Neuronal stem cell (in vitro differentiated cells): Measurements from ENCODE around the gene C11orf24.
A peak's percentile ranks its signal among the peaks of the same experiment; 100 is the strongest.

Source experiments
- DNase-seq: peaks from one replicate; pipeline ENCODE4 v3.0.0-alpha.2; 2013; ENCODE audit warnings: low spot score
- H2AFZ ChIP-seq: one replicate; pipeline ENCODE4 v1.6.1; 2013; ENCODE audit warnings: mild to moderate bottlenecking, low read length, inconsistent platforms
- H2AK5ac ChIP-seq: 2 replicates; pipeline ENCODE4 v1.6.1; 2013; ENCODE audit warnings: low read depth, mild to moderate bottlenecking, inconsistent platforms, low read length, moderate library complexity, mixed read lengths
- H2BK120ac ChIP-seq: 2 replicates; pipeline ENCODE4 v1.6.1; 2013; ENCODE audit warnings: low read depth, mild to moderate bottlenecking, inconsistent platforms, low read length, moderate library complexity, mixed read lengths
- H2BK12ac ChIP-seq: one replicate; pipeline ENCODE4 v1.6.1; 2013; ENCODE audit warnings: low read length, inconsistent platforms
- H2BK15ac ChIP-seq: 2 replicates; pipeline ENCODE4 v1.6.1; 2013; ENCODE audit warnings: mild to moderate bottlenecking, low read length, inconsistent platforms, mixed read lengths
- H2BK5ac ChIP-seq: one replicate; pipeline ENCODE4 v1.6.1; 2013; ENCODE audit warnings: inconsistent platforms, mild to moderate bottlenecking, low read length, moderate library complexity
- H3K14ac ChIP-seq: one replicate; pipeline ENCODE4 v1.6.1; 2013; ENCODE audit warnings: low read length, inconsistent platforms
- H3K18ac ChIP-seq: 2 replicates; pipeline ENCODE4 v1.6.1; 2013; ENCODE audit warnings: low read length, inconsistent platforms
- H3K23ac ChIP-seq: 2 replicates; pipeline ENCODE4 v1.6.1; 2013; ENCODE audit warnings: low read depth, mild to moderate bottlenecking, mixed read lengths, low read length, inconsistent platforms; ENCODE audit not compliant: poor library complexity
- H3K27ac ChIP-seq: replicated peaks from 3 replicates; pipeline ENCODE4 v1.5.1; 2013; ENCODE audit warnings: low read length, inconsistent platforms
- H3K27me3 ChIP-seq, 3 experiments: 2 replicates each; pipeline ENCODE4 v1.6.1; 2013; ENCODE audit warnings: low read length in 3 of 3, mild to moderate bottlenecking in 2 of 3, inconsistent platforms in 1 of 3, low read depth in 1 of 3, mixed read lengths in 1 of 3, moderate library complexity in 1 of 3; ENCODE audit not compliant: control insufficient read depth in 3 of 3, insufficient read depth in 3 of 3
- H3K36me3 ChIP-seq, 2 donors: replicated peaks in 1 of 2; 2 replicates each; pipeline ENCODE4 v1.6.1; 2013; ENCODE audit warnings: low read length in 2 of 2; ENCODE audit not compliant: control insufficient read depth in 2 of 2, insufficient read depth in 2 of 2
- H3K4ac ChIP-seq: 2 replicates; pipeline ENCODE4 v1.6.1; 2013; ENCODE audit warnings: inconsistent platforms, mild to moderate bottlenecking, low read length, moderate library complexity
- H3K4me1 ChIP-seq, 2 donors: 1 replicate in 1 of 2; 2 replicates in 1 of 2; pipeline ENCODE4 v1.6.1; 2013; ENCODE audit warnings: low read length in 2 of 2, low read depth in 1 of 2; ENCODE audit not compliant: control insufficient read depth in 2 of 2, insufficient read depth in 1 of 2
- H3K4me2 ChIP-seq: one replicate; pipeline ENCODE4 v1.6.1; 2013; ENCODE audit warnings: mild to moderate bottlenecking, low read length, inconsistent platforms; ENCODE audit not compliant: insufficient read depth, poor library complexity, severe bottlenecking
- H3K4me3 ChIP-seq, 2 donors: 2 replicates each; pipeline ENCODE4 v1.5.1; 2013; ENCODE audit warnings: low read length in 2 of 2, mild to moderate bottlenecking in 2 of 2, inconsistent platforms in 1 of 2, moderate library complexity in 1 of 2
- H3K79me1 ChIP-seq: one replicate; pipeline ENCODE4 v1.6.1; 2013; ENCODE audit warnings: low read depth, mild to moderate bottlenecking, inconsistent platforms, low read length, moderate library complexity
- H3K9ac ChIP-seq: one replicate; pipeline ENCODE4 v1.6.1; 2013; ENCODE audit warnings: mild to moderate bottlenecking, low read depth, low read length, inconsistent platforms; ENCODE audit not compliant: poor library complexity
- H3K9me3 ChIP-seq, 2 donors: replicated peaks in 1 of 2; 2 replicates each; pipeline versions ENCODE3 to v1.6.1; 2013; ENCODE audit warnings: low read length in 2 of 2, mild to moderate bottlenecking in 2 of 2, inconsistent platforms in 1 of 2, low read depth in 1 of 2, mixed read lengths in 1 of 2, moderate library complexity in 1 of 2; ENCODE audit not compliant: control insufficient read depth in 2 of 2, insufficient read depth in 1 of 2
- H4K8ac ChIP-seq: one replicate; pipeline ENCODE4 v1.6.1; 2013; ENCODE audit warnings: low read depth, mild to moderate bottlenecking, inconsistent platforms, low read length, moderate library complexity
- H4K91ac ChIP-seq: one replicate; pipeline ENCODE4 v1.6.1; 2013; ENCODE audit warnings: low read length, low read depth, mild to moderate bottlenecking, inconsistent platforms; ENCODE audit not compliant: poor library complexity
- WGBS, 2 donors: extraction: QIAGEN DNeasy Blood & Tissue Kit; methylation state at CpG; one replicate each; pipeline ENCODE4 v1.1.7; 2013; ENCODE audit warnings: missing lambda C conversion rate in 2 of 2, mixed read lengths in 1 of 2; ENCODE audit not compliant: insufficient read length in 2 of 2, insufficient replicate concordance in 1 of 2; ENCODE audit errors: extremely low coverage in 2 of 2; 5-methylcytosine and 5-hydroxymethylcytosine counted together

Gene C11orf24

DNA sequence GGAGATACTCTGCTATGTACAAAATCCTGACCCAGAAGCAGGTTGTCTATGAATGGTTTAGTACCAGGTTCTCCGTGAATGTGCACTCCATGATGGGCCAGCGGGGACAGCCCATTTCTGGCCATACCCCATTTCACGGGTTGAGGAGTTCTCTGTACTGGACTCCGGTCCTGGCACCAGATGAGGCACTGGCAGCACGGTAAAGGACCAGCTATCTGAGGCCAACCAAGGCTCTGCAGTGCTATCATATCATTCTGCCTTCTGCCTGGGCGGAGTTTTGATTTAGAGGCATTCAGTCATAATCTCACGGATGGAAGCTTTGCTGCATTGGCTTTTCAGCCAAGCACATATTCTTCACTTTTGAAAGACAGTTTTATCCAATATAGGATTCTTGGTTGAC is 40.2 kb downstream of the C11orf24 start:
- Histone ChIP-seq H3K14ac (no peak overlapping the region), H3K4me2 (no peak overlapping the region), H2BK12ac (no peak overlapping the region), H3K36me3 (no peaks in the 10 kb centered on the region), H3K27ac (no peak overlapping the region), H4K8ac (no peak overlapping the region), H2AFZ (no peak overlapping the region), H3K4me3 (no peak overlapping the region), H2AK5ac (no peak overlapping the region), H4K91ac (no peak overlapping the region), H3K9ac (no peak overlapping the region), H2BK15ac (no peak overlapping the region), H3K23ac (no peak overlapping the region), H3K27me3 (no peaks in the 10 kb centered on the region), H3K9me3 (peaks cover under 1 to 2% of the 10 kb centered on the region in 2 donors), H2BK120ac (no peak overlapping the region), H3K4me1 (no peaks in the 10 kb centered on the region), H3K79me1 (no peaks in the 10 kb centered on the region), H3K18ac (no peak overlapping the region), H3K4ac (no peak overlapping the region), H2BK5ac (no peak overlapping the region)
- no peak for DNase-seq
- WGBS, 2 donors: no CpG with 5 or more reads among the region's 7 CpGs

DNA sequence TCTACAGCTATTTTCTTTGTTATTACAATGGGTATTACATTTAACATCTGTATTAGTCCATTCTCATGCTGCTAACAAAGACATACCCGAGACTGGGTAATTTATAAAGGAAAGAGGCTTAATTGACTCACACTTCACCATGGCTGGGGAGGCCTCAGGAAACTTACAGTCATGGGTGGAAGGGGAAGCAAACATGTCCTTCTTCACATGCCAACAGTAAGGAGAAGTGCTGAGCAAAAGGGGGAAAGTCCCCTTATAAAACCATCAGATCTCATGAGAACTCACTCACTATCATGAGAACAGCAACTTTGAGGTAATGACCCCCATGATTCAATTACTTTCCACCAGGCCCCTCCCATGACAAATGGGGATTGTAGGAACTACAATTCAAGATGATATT is 42.2 kb downstream of the C11orf24 start:
- no peak overlapping the region for H3K23ac ChIP-seq
- no peak overlapping the region for H4K91ac ChIP-seq
- no peak overlapping the region for H2BK12ac ChIP-seq
- H3K18ac ChIP-seq: no peak overlapping the region
- no peak for DNase-seq
- peaks cover 3% of the 10 kb centered on the region for H3K79me1 ChIP-seq
- no peak overlapping the region for H3K4ac ChIP-seq
- H2BK15ac ChIP-seq: no peak overlapping the region
- no peak overlapping the region for H3K9ac ChIP-seq
- peaks cover 2% of the 10 kb centered on the region in 2 donors for H3K9me3 ChIP-seq
- H2BK5ac ChIP-seq: no peak overlapping the region
- no peak overlapping the region for H2AFZ ChIP-seq
- no peaks in the 10 kb centered on the region for H3K36me3 ChIP-seq
- no peaks in the 10 kb centered on the region for H3K4me1 ChIP-seq
- H3K27ac ChIP-seq: no peak overlapping the region
- H3K4me2 ChIP-seq: no peak overlapping the region
- no CpG with 5 or more reads among the region's 1 CpG for WGBS, 2 donors
- peaks cover 0 to 3% (median 0%) of the 10 kb centered on the region in 3 experiments for H3K27me3 ChIP-seq
- H2AK5ac ChIP-seq: no peak overlapping the region
- H3K14ac ChIP-seq: no peak overlapping the region
- no peak overlapping the region for H3K4me3 ChIP-seq
- no peak overlapping the region for H4K8ac ChIP-seq
- H2BK120ac ChIP-seq: no peak overlapping the region

- Histone ChIP-seq H4K8ac (no peak overlapping the region), H3K4me2 (no peak overlapping the region), H3K36me3 (no peaks in the 10 kb centered on the region), H2BK120ac (no peak overlapping the region), H2BK5ac (no peak overlapping the region), H2AK5ac (no peak overlapping the region), H3K4me3 (no peak overlapping the region), H2BK15ac (no peak overlapping the region), H3K27me3 (peaks cover 0 to 3% (median 0%) of the 10 kb centered on the region in 3 experiments), H3K79me1 (peaks cover 3% of the 10 kb centered on the region), H3K14ac (no peak overlapping the region), H3K23ac (no peak overlapping the region), H3K9ac (no peak overlapping the region), H3K4ac (no peak overlapping the region), H2AFZ (no peak overlapping the region), H3K18ac (no peak overlapping the region), H3K9me3 (peaks cover 2% of the 10 kb centered on the region in 2 donors), H4K91ac (no peak overlapping the region), H2BK12ac (no peak overlapping the region), H3K4me1 (no peaks in the 10 kb centered on the region), H3K27ac (no peak overlapping the region)
- no CpG with 5 or more reads among the region's 9 CpGs for WGBS, 2 donors
- DNase-seq: no peak
Observed at GRCh38 chr11:68226421-68226820, 45.4 kb downstream of the C11orf24 start.

DNA sequence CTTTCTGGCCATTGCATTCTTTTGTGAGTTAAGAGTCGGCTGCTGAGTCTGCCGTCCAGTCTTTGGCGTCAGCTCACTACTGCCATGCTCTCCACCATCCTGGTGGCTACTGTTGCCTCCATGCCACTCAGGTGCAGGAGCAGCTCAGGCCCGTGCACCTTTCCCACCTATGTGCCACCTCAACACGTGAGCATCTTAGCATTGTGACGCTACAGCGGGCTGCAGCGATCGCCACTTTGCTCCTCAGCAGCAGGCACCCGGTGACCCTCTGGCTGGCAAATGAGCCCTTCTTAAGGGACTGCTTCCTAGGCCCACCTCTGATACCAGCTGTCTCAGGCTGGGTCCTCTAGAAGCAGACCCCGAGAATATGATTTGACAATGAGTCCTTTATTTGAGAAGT is 47.2 kb downstream of the C11orf24 start:
- peak overlapping the region in 1 of 2 donors; percentile 70 for H3K4me3 ChIP-seq
- no peak overlapping the region for H2BK15ac ChIP-seq
- H3K9me3 ChIP-seq: peaks cover 2% of the 10 kb centered on the region in 2 donors
- no peak overlapping the region for H3K18ac ChIP-seq
- H2BK5ac ChIP-seq: no peak overlapping the region
- H3K79me1 ChIP-seq: peaks cover 3% of the 10 kb centered on the region
- H3K23ac ChIP-seq: no peak overlapping the region
- H3K36me3 ChIP-seq: no peaks in the 10 kb centered on the region
- no peak for DNase-seq
- H3K27ac ChIP-seq: no peak overlapping the region
- no peak overlapping the region for H4K8ac ChIP-seq
- WGBS, 2 donors: no CpG with 5 or more reads among the region's 11 CpGs
- no peak overlapping the region for H2AK5ac ChIP-seq
- no peaks in the 10 kb centered on the region for H3K4me1 ChIP-seq
- H2BK120ac ChIP-seq: no peak overlapping the region
- H2AFZ ChIP-seq: no peak overlapping the region
- no peak overlapping the region for H3K14ac ChIP-seq
- no peak overlapping the region for H3K4me2 ChIP-seq
- no peak overlapping the region for H3K4ac ChIP-seq
- H3K27me3 ChIP-seq: peaks cover 0 to 3% (median 0%) of the 10 kb centered on the region in 3 experiments
- no peak overlapping the region for H2BK12ac ChIP-seq
- H3K9ac ChIP-seq: no peak overlapping the region
- no peak overlapping the region for H4K91ac ChIP-seq
